ENCODE measurements around the gene MGST3. TPM values are rescaled to one million over a fixed set of nuclear protein-coding genes. Genes with fewer than 3 reads are reported as not detected.
"Not testable (repeated sequence)": the region's sequence is repeated elsewhere in the genome, so short reads cannot be mapped to it uniquely, and the experiment has no call there.

The MGST3 gene
- total RNA-seq, 5 donors from 2014 or later (not counting 1 experiment from before 2014, with no cell fraction given), result 33.1 to 66.7 (median 40.4) TPM

DNA sequence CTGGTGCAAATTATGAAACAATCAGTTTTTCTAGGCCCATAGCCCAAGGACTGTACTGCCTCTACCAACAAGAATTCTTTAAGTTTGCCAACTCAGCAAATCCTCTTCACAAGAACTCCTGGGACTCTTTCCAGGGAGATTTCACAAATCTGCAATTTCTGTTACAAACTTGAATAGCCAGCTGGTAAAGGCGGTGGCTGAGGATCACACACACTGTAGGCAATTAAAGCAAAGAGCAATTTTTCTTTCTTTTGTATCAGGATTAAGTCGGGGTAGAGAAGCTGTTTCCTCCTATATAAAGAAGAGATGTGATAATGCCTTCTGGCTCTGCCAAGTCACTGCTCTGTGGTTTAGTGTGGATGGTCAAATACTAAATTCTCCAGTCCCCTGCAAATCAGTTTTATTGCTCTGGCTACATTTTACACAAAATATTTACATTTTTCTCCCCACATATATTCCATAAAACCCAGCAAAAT, 65.6 kb downstream of the MGST3 start:
- Histone ChIP-seq H3K9me3 (no peaks in the 10 kb centered on the region), H3K27me3 (replicated peaks in 1 of 2; ENCODE audit: control insufficient read depth in 2 of 2, extremely low read depth in 1 of 2, insufficient read depth in 2 of 2, low read length in 1 of 2) (no peaks in the 10 kb centered on the region), H3K36me3 (ENCODE audit: control insufficient read depth in 2 of 2, extremely low read depth in 1 of 2, insufficient read depth in 1 of 2, low read length in 1 of 2) (peaks cover 0 to 3% of the 10 kb centered on the region in 2 donors), H3K27ac (ENCODE audit: low read length) (peak overlapping the region; percentile 23), H3K4me3 (ENCODE audit: control insufficient read depth in 1 of 2, extremely low read depth in 1 of 2, low read length in 1 of 2) (no peak overlapping the region), H3K4me1 (ENCODE audit: control insufficient read depth in 1 of 2, extremely low read depth in 1 of 2, insufficient read depth in 2 of 2, low read length in 2 of 2) (peaks cover 9 to 27% of the 10 kb centered on the region in 2 experiments)
- Mint-ChIP-seq H3K27me3 (no peaks in the 10 kb centered on the region), H3K4me1 (peaks cover 36 to 48% (median 42%) of the 10 kb centered on the region in 3 donors), H3K27ac (peak overlapping the region; percentile 56 to 72), H3K36me3 (peaks cover 23% of the 10 kb centered on the region), H3K9me3 (no peaks in the 10 kb centered on the region), H3K4me3 (peak overlapping the region; percentile 94 to 99 (median 95))
- CTCF ChIA-PET, result interaction anchor here in 1 of 2 donors (1.5 kb wide), 1 partner anchor 96 kb away, joined by 4 read pairs; no protein-coding TSS in a partner anchor
- ATAC-seq (replicated peaks in 1 of 4) (no peak), DNase-seq (no peak)
- POLR2A ChIA-PET, result interaction anchor here in 1 of 2 donors (1.0 kb wide), 1 partner anchor 17 kb away, joined by 4 read pairs; no protein-coding TSS in a partner anchor
- WGBS (ENCODE audit: insufficient coverage), result no CpG with 5 or more reads among the region's 2 CpGs

DNA sequence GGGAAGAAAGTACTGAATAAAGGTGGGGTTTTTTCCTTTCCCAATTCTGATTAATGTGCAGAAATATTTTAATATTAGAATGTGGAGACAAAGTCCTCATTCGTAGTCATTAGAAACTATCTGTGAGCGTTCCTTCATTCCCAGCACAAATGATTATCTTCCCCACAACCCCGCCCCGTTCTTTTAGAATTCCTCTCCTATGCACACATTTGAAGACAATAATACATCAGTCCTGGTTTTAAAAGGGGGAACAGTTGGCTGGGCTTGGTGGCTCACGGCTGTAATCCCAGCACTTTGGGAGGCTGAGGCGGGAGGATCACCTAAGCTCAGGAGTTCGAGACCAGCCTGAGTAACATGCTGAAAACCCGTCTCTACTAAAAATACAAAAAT, 66.5 kb downstream of the MGST3 start:
- Histone ChIP-seq H3K27ac (ENCODE audit: low read length) (peak overlapping the region; percentile 93), H3K4me1 (ENCODE audit: control insufficient read depth in 1 of 2, extremely low read depth in 1 of 2, insufficient read depth in 2 of 2, low read length in 2 of 2) (peaks cover 9 to 27% of the 10 kb centered on the region in 2 experiments), H3K36me3 (ENCODE audit: control insufficient read depth in 2 of 2, extremely low read depth in 1 of 2, insufficient read depth in 1 of 2, low read length in 1 of 2) (peaks cover 0 to 3% of the 10 kb centered on the region in 2 donors), H3K27me3 (replicated peaks in 1 of 2; ENCODE audit: control insufficient read depth in 2 of 2, extremely low read depth in 1 of 2, insufficient read depth in 2 of 2, low read length in 1 of 2) (no peaks in the 10 kb centered on the region), H3K9me3 (no peaks in the 10 kb centered on the region), H3K4me3 (ENCODE audit: control insufficient read depth in 1 of 2, extremely low read depth in 1 of 2, low read length in 1 of 2) (peak overlapping the region; percentile 90 to 94)
- Mint-ChIP-seq H3K4me1 (peaks cover 29 to 41% (median 34%) of the 10 kb centered on the region in 3 donors), H3K27me3 (no peaks in the 10 kb centered on the region), H3K36me3 (peaks cover 15% of the 10 kb centered on the region), H3K9me3 (no peaks in the 10 kb centered on the region), H3K27ac (peak overlapping the region; percentile 93 to 99), H3K4me3 (peak overlapping the region; percentile 94 to 99 (median 95))
- POLR2A ChIA-PET, result no interaction called here
- ATAC-seq (replicated peaks in 1 of 4) (no peak), DNase-seq (no peak)
- CTCF ChIA-PET, result interaction anchor here (1.1 to 1.5 kb wide), 3 partner anchors 70 to 96 kb away, joined by 4 to 5 read pairs (median 4); partner anchors contain the start of gene TMCO1 (in 1 of the 2)
- WGBS (ENCODE audit: insufficient coverage), result no CpG with 5 or more reads among the region's 8 CpGs

DNA sequence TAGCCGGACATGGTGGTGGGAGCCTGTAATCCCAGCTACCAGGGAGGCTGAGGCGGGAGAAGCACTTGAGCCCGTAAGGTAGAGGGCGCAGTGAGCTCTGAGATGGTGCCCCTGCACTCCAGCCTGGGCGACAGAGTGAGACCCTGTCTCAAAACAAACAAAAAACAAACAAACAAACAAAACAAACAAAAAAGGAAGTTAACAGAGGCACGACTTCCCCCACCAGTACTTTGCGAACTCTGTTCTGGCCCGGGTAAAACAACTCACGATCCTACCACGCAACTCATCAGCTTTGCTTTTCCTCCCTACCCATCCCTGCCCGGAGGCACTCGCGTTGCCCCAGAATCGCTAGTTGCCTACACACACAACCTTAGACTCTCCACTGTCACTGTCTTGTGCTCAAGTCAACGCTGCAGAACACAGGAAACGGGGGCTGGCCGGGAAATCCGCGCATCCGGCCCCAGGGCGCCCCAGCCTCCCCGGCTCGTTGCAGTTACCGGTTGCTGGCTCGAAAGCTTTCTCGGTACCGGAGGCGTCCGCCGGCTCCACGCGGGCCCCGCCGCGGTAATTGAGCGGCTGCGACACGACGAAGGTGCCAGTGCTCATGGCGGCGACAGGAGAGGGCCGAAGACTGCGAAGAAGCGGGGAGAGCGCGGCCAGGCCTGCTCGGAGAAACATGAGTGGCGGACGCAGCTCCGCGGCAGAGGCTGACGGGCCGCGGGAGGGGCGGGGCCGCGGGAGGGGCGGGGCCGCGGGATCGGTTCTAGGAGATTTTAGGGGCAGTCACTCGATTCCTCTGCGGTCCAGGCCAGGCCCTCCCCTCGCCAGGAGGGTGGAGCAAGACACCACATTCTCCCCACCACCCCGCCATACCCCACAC, 67.1 kb downstream of the MGST3 start, which contains the start of gene ALDH9A1:
TSS of gene ALDH9A1 (minus strand) at position 682 of the 880 bp plus-strand sequence. CDS start at position 678, 4 bp downstream.
- ChIA-PET CTCF (interaction anchor here (0.7 to 1.5 kb wide), 6 partner anchors 12 to 305 kb away, joined by 3 to 9 read pairs (median 4); partner anchors contain the start of gene TMCO1 (in 1 of the 2)), POLR2A (interaction anchor here (0.5 to 1.2 kb wide), 3 partner anchors 11 to 71 kb away, joined by 3 to 7 read pairs (median 3); no protein-coding TSS in a partner anchor)
- Histone ChIP-seq H3K27ac (ENCODE audit: low read length) (peak within 1 kb of the TSS; percentile 93), H3K4me3 (ENCODE audit: control insufficient read depth in 1 of 2, extremely low read depth in 1 of 2, low read length in 1 of 2) (peak within 1 kb of the TSS; percentile 90 to 94), H3K9me3 (no peaks in the 10 kb centered on the region), H3K27me3 (replicated peaks in 1 of 2; ENCODE audit: control insufficient read depth in 2 of 2, extremely low read depth in 1 of 2, insufficient read depth in 2 of 2, low read length in 1 of 2) (no peaks in the 10 kb centered on the region), H3K4me1 (ENCODE audit: control insufficient read depth in 1 of 2, extremely low read depth in 1 of 2, insufficient read depth in 2 of 2, low read length in 2 of 2) (peaks cover 9 to 27% of the 10 kb centered on the region in 2 experiments), H3K36me3 (ENCODE audit: control insufficient read depth in 2 of 2, extremely low read depth in 1 of 2, insufficient read depth in 1 of 2, low read length in 1 of 2) (peaks cover 0 to 3% of the 10 kb centered on the region in 2 donors)
- ATAC-seq (replicated peaks in 1 of 4) (peak; percentile 90 to 95 (median 94)), DNase-seq (peak; percentile 71 to 90 (median 80))
- peaks cover 29 to 40% (median 34%) of the 10 kb centered on the region in 3 donors for H3K4me1 Mint-ChIP-seq
- under 1% methylated on average over 50 of the region's 65 CpGs for WGBS (ENCODE audit: insufficient coverage)
- no peaks in the 10 kb centered on the region for H3K9me3 Mint-ChIP-seq
- H3K36me3 Mint-ChIP-seq, result peaks cover 14% of the 10 kb centered on the region
- H3K27ac Mint-ChIP-seq, result peak within 1 kb of the TSS; percentile 93 to 99
- peak within 1 kb of the TSS; percentile 94 to 99 (median 95) for H3K4me3 Mint-ChIP-seq
- no peaks in the 10 kb centered on the region for H3K27me3 Mint-ChIP-seq

DNA sequence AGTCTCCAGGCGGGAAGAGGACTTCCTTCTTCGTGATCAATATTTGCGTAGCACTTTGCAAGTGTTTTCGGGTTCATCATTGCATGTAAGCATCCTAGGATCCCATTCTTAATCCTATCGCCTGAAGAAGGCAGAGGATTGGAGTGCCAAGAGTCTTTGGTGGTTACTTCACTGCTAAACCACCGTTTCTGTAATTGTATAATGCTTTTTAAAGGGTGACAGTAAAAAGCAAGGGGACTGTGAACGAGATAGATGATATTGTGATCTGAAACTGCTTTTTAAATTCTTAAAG, 67.7 kb downstream of the MGST3 start:
- H3K9me3 Mint-ChIP-seq, result no peaks in the 10 kb centered on the region
- DNase-seq, result no peak
- H3K27me3 Mint-ChIP-seq, result no peaks in the 10 kb centered on the region
- Histone ChIP-seq H3K4me1 (ENCODE audit: control insufficient read depth in 1 of 2, extremely low read depth in 1 of 2, insufficient read depth in 2 of 2, low read length in 2 of 2) (peaks cover 9 to 27% of the 10 kb centered on the region in 2 experiments), H3K27ac (ENCODE audit: low read length) (peak overlapping the region; percentile 93), H3K36me3 (ENCODE audit: control insufficient read depth in 2 of 2, extremely low read depth in 1 of 2, insufficient read depth in 1 of 2, low read length in 1 of 2) (peaks cover 0 to 3% of the 10 kb centered on the region in 2 donors), H3K4me3 (ENCODE audit: control insufficient read depth in 1 of 2, extremely low read depth in 1 of 2, low read length in 1 of 2) (peak overlapping the region; percentile 15 to 94), H3K9me3 (no peaks in the 10 kb centered on the region), H3K27me3 (replicated peaks in 1 of 2; ENCODE audit: control insufficient read depth in 2 of 2, extremely low read depth in 1 of 2, insufficient read depth in 2 of 2, low read length in 1 of 2) (no peaks in the 10 kb centered on the region)
- peaks cover 8% of the 10 kb centered on the region for H3K36me3 Mint-ChIP-seq
- peak overlapping the region; percentile 94 to 99 (median 95) for H3K4me3 Mint-ChIP-seq
- H3K27ac Mint-ChIP-seq, result peak overlapping the region; percentile 91 to 99
- WGBS (ENCODE audit: insufficient coverage), result 0% methylated on average over 1 of the region's 7 CpGs
- H3K4me1 Mint-ChIP-seq, result peaks cover 29 to 38% (median 34%) of the 10 kb centered on the region in 3 donors
- ChIA-PET CTCF (interaction anchor here (0.9 to 1.4 kb wide), 3 partner anchors 69 to 305 kb away, joined by 4 to 9 read pairs (median 5); partner anchors contain the start of gene TMCO1 (in 1 of the 2)), POLR2A (interaction anchor here in 1 of 2 donors (1.2 kb wide), 1 partner anchor 71 kb away, joined by 7 read pairs; no protein-coding TSS in a partner anchor)
- no peak for ATAC-seq (replicated peaks in 1 of 4)

DNA sequence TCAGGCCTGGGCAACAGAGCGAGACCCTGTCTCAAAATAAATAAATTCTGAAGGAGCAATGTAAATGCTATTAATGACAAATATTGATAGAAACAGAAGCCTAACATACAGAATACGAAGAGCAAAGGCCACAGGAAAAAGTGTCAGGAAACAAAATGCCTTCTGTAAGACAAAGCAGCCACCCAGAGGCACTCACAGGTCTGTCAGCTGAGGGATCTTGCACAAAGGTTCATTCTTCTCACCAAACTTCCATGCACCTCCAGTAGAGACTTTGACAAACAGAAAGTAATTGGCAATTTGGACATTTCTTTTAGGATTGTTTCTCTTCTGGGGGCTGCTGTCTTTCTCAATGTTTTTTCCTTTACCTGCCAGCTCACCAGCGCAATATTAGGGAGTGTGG, 68.5 kb downstream of the MGST3 start:
- H3K36me3 Mint-ChIP-seq, result peaks cover 4% of the 10 kb centered on the region
- H3K4me3 Mint-ChIP-seq, result peak overlapping the region; percentile 37 to 99 (median 95)
- H3K27ac ChIP-seq (ENCODE audit: low read length), result no peak overlapping the region
- ATAC-seq (replicated peaks in 1 of 4) (no peak), DNase-seq (no peak)
- H3K27ac Mint-ChIP-seq, result peak overlapping the region in 1 of 2 donors; percentile 73
- POLR2A ChIA-PET, result interaction anchor here in 1 of 2 donors (0.7 kb wide), 1 partner anchor 101 kb away, joined by 3 read pairs; no protein-coding TSS in a partner anchor
- no peaks in the 10 kb centered on the region for H3K27me3 ChIP-seq (replicated peaks in 1 of 2; ENCODE audit: control insufficient read depth in 2 of 2, extremely low read depth in 1 of 2, insufficient read depth in 2 of 2, low read length in 1 of 2)
- H3K27me3 Mint-ChIP-seq, result no peaks in the 10 kb centered on the region
- no peaks in the 10 kb centered on the region for H3K9me3 ChIP-seq
- no CpG with 5 or more reads among the region's 3 CpGs for WGBS (ENCODE audit: insufficient coverage)
- no peaks in the 10 kb centered on the region for H3K36me3 ChIP-seq (ENCODE audit: control insufficient read depth in 2 of 2, extremely low read depth in 1 of 2, insufficient read depth in 1 of 2, low read length in 1 of 2)
- peaks cover 29 to 38% (median 33%) of the 10 kb centered on the region in 3 donors for H3K4me1 Mint-ChIP-seq
- CTCF ChIA-PET, result no interaction called here
- H3K9me3 Mint-ChIP-seq, result no peaks in the 10 kb centered on the region
- peaks cover 9 to 27% of the 10 kb centered on the region in 2 experiments for H3K4me1 ChIP-seq (ENCODE audit: control insufficient read depth in 1 of 2, extremely low read depth in 1 of 2, insufficient read depth in 2 of 2, low read length in 2 of 2)
- H3K4me3 ChIP-seq (ENCODE audit: control insufficient read depth in 1 of 2, extremely low read depth in 1 of 2, low read length in 1 of 2), result no peak overlapping the region

DNA sequence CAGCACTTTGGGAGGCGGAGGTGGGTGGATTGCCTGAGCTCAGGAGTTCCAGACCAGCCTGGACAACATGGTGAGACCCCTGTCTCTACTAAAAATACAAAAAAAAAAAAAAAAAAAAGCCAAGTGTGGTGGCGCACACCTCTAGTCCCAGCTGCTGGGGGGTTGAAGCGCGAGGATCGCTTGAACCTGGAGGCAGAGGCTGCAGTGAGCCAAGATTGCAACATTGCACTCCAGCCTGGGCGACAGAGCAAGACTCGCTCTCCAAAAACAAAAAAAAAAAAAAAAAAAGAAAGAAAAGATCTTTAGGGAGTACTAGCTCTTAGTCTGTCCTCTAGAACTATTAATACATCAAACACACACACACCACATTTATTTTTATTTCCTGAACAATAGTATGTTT, 70.9 kb downstream of the MGST3 start:
- CTCF ChIA-PET, result interaction anchor here in 1 of 2 donors (0.6 to 1.1 kb wide), 2 partner anchors 67 to 109 kb away, joined by 3 to 4 read pairs; no protein-coding TSS in a partner anchor
- ATAC-seq (replicated peaks in 1 of 4); H3K27me3 Mint-ChIP-seq; H3K4me3 ChIP-seq (ENCODE audit: control insufficient read depth in 1 of 2, extremely low read depth in 1 of 2, low read length in 1 of 2); H3K9me3 ChIP-seq; H3K27ac Mint-ChIP-seq; H3K27me3 ChIP-seq (replicated peaks in 1 of 2; ENCODE audit: control insufficient read depth in 2 of 2, extremely low read depth in 1 of 2, insufficient read depth in 2 of 2, low read length in 1 of 2); DNase-seq; H3K4me3 Mint-ChIP-seq; H3K27ac ChIP-seq (ENCODE audit: low read length); H3K36me3 Mint-ChIP-seq; H3K9me3 Mint-ChIP-seq; H3K36me3 ChIP-seq (ENCODE audit: control insufficient read depth in 2 of 2, extremely low read depth in 1 of 2, insufficient read depth in 1 of 2, low read length in 1 of 2): not testable (repeated sequence)
- peaks cover 6 to 17% of the 10 kb centered on the region in 2 experiments for H3K4me1 ChIP-seq (ENCODE audit: control insufficient read depth in 1 of 2, extremely low read depth in 1 of 2, insufficient read depth in 2 of 2, low read length in 2 of 2)
- no CpG with 5 or more reads among the region's 7 CpGs for WGBS (ENCODE audit: insufficient coverage)
- POLR2A ChIA-PET, result interaction anchor here in 1 of 2 donors (0.6 kb wide), 1 partner anchor 13 kb away, joined by 3 read pairs; no protein-coding TSS in a partner anchor
- H3K4me1 Mint-ChIP-seq, result peaks cover 14 to 20% (median 16%) of the 10 kb centered on the region in 3 donors

Measured in T-cell (primary cell).